ENCODE data around the gene SF3B2.
"Not testable (repeated sequence)": the region's sequence is repeated elsewhere in the genome, so short reads cannot be mapped to it uniquely, and the experiment has no call there.

The SF3B2 gene, protein sequence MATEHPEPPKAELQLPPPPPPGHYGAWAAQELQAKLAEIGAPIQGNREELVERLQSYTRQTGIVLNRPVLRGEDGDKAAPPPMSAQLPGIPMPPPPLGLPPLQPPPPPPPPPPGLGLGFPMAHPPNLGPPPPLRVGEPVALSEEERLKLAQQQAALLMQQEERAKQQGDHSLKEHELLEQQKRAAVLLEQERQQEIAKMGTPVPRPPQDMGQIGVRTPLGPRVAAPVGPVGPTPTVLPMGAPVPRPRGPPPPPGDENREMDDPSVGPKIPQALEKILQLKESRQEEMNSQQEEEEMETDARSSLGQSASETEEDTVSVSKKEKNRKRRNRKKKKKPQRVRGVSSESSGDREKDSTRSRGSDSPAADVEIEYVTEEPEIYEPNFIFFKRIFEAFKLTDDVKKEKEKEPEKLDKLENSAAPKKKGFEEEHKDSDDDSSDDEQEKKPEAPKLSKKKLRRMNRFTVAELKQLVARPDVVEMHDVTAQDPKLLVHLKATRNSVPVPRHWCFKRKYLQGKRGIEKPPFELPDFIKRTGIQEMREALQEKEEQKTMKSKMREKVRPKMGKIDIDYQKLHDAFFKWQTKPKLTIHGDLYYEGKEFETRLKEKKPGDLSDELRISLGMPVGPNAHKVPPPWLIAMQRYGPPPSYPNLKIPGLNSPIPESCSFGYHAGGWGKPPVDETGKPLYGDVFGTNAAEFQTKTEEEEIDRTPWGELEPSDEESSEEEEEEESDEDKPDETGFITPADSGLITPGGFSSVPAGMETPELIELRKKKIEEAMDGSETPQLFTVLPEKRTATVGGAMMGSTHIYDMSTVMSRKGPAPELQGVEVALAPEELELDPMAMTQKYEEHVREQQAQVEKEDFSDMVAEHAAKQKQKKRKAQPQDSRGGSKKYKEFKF

DNA sequence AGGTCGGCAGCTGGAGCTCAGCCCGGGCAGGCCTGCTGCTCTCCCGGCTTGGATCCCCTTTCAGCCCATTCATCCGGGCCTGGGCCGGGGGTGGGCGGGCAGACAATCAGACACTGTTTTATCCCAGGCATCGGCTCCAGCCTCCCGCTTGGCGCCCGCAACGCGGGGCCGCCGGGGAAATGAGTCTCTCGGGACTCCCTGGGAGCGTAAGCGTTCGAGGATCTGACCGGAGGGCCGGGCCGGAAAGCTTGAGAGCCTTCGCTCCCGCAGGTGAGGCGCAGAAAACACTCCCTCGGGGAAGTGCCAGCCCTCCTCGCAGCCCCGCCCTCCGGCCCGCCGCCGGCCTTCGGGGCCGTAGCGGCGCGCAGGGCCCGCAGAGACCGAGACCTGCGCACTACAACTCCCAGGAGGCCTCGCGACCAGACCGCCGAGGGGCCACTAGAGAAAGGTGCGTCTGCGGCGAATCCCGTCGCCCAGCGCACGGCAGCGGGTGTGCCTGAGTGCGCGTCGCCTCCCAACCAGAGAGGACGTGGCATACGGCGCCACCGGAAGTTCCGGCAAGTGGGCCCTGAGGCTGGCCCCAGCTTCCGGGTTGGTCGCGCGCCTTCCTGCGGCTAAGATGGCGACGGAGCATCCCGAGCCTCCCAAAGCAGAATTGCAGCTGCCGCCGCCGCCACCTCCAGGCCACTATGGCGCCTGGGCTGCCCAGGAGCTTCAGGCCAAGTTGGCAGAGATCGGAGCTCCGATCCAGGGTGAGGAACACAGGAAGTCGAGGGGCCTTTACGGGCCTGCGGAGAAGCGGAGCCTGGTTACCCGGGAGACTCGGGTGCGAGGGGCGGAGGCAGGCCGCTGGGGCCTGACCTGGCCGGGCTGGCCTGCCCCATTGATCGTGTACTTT is at the start of gene SF3B2:
Gene SF3B2 (plus strand): TSS at position 599 of the 898 bp plus-strand sequence. CDS start 21 bp downstream, at position 620.
- peak; percentile 91 to 97 (median 94) for DNase-seq (ENCODE audit: low read depth in 3 of 3)

DNA sequence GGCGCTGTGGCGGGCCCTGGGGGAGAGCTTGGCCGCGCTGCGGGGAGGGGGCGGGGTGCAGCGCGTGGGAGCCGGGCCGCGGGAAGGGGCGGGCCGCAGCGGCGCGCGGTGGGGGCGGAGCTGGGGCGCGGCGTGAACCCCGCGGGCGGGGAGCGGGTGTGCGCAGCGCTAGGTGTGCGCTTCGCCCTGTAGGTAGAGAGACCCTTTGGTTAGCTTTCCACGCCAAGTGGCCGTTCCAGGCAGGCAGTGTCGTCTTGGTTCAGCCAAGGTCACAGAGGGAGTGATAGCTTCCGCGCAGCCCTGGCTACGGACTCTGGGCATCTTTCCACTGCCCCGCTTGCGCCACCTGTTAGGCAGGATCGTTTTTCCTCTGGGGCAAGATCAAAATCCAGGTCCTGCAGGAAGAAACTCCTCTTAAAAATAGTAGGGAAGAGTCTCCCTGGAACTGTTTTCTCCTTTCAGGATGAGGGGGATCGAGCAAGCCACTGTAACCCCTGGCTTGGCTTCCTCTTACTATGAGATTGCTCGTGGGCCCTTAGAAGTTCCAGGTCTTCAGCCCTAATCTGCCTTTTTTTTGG is 49.4 kb upstream of the SF3B2 start:
- DNase-seq (ENCODE audit: low read depth in 3 of 3), result no peak

GRCh38 chr11:66003291-66003690 is 48.9 kb upstream of the SF3B2 start:
- DNase-seq (ENCODE audit: low read depth in 3 of 3), result no peak

- no peak for DNase-seq (ENCODE audit: low read depth in 3 of 3)
Measured at GRCh38 chr11:66004186-66004585, 48.0 kb upstream of the SF3B2 start.

- no peak for DNase-seq (ENCODE audit: low read depth in 3 of 3)
Measured at GRCh38 chr11:66006134-66006890, 45.9 kb upstream of the SF3B2 start.

- no peak for DNase-seq (ENCODE audit: low read depth in 3 of 3)
Measured at GRCh38 chr11:66006891-66007176, 45.3 kb upstream of the SF3B2 start.

- no peak for DNase-seq (ENCODE audit: low read depth in 3 of 3)
Measured at GRCh38 chr11:66007201-66007634, 44.9 kb upstream of the SF3B2 start.

GRCh38 chr11:66008095-66008467 is 44.1 kb upstream of the SF3B2 start:
- no peak for DNase-seq (ENCODE audit: low read depth in 3 of 3)

- no peak for DNase-seq (ENCODE audit: low read depth in 3 of 3)
Measured at GRCh38 chr11:66008468-66009101, 43.6 kb upstream of the SF3B2 start.

- not testable (repeated sequence) for DNase-seq (ENCODE audit: low read depth in 3 of 3)
Measured at GRCh38 chr11:66010036-66010435, 42.1 kb upstream of the SF3B2 start.

DNA sequence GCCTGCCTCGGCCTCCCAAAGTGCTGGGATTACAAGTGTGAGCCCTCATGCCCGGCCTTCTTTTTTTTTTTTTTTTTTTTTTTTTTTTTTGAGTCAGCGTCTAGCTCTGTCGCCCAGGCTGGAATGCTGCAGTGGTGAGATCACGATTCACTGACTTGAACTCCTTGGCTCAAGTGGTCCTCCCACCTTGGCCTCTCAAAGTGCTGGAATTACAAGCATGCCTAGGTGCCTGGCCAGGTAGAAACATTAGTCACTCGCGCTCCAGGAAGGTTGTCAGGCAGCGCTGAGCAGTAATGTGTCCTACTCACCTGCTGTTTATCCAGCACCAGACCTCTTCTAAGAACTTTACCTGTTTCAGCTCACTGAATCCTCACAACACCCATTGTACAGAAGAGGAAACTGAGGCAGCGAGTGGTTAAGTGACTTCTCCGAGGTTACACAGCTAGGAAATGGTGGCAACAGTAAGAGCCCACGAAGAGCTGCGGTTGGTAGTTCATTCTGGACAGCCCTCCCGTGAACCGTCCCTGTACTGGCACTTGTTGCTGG is 40.9 kb upstream of the SF3B2 start:
- DNase-seq (ENCODE audit: low read depth in 3 of 3), result no peak

GRCh38 chr11:66011785-66012303 is 40.3 kb upstream of the SF3B2 start, which contains the start of gene CST6:
CST6 (plus strand) TSS chr11:66012008; CDS start chr11:66012045, 37 bp downstream.
- DNase-seq (ENCODE audit: low read depth in 3 of 3), result no peak

GRCh38 chr11:66012371-66012945 is 39.7 kb upstream of the SF3B2 start:
- DNase-seq (ENCODE audit: low read depth in 3 of 3), result no peak

DNA sequence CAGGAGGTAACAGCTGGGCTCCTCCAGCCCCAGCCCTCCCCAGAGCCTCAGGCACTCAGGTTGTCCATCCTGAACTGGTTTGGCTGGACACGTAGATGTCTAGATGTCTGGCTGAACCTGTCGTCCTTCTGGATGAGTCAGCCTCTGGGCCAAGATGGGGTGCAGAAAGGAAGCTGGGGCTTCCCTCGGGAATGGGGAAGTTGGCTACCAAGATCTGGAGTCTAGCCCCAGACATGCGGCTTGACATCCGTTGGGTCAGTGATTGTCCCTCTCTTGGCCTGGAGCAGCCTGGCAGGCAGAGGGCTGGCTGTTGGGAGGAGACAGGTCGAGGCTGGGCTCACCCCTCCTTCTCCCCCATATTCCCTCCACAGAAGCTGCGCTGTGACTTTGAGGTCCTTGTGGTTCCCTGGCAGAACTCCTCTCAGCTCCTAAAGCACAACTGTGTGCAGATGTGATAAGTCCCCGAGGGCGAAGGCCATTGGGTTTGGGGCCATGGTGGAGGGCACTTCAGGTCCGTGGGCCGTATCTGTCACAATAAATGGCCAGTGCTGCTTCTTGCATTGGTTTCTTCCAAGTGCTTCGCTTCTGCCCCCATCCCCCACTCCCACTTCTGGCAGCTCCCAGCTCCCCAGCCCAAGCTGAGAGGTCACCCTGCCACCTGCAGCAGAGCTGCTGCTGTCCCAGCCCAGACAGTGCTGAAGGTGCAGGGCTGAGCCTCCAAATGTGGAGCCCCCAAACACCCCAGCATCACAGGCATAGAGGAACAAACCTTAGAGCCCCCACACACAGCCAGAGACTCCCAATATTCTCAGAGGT is 39.0 kb upstream of the SF3B2 start:
- DNase-seq (ENCODE audit: low read depth in 3 of 3), result no peak

DNA sequence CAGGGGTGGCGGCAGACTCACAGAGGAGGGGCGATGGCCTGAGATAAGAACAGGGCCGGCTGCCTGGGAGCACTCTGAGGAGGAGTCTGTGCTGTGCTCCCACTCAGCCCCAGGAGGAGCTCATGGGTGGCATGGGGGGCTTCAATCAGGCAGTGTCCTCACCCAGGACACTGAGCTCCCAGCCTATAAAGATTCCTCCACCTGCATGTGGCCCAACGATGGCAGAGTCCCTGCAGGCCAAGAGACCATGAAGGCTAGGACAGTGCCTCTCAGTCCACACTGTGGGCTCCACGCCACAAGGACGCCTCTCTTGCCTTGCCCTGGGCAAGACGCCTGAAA is 38.4 kb upstream of the SF3B2 start:
- DNase-seq (ENCODE audit: low read depth in 3 of 3), result no peak

- no peak for DNase-seq (ENCODE audit: low read depth in 3 of 3)
Measured at GRCh38 chr11:66014804-66015453, 37.2 kb upstream of the SF3B2 start.

DNA sequence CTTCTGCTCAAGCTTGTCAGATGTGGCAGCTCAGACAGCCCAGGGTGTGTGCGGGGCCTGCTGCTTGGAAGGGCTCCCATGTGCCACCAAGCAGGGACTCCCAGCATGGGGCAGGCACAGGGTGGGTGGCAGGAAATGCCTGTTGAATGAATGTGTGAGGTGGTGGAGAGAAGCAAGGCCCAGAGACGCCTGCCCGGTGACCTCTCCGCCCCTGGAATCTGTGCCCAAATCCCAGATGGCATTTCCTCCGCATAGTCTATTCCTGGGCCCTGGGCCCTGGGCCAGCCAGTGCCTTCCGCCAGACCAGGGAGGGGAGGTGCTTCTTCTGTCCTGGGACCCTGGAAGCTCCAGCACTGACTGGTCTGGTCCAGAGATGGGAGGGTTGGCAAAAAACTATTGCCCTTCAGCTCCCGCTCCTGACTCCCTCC is 36.7 kb upstream of the SF3B2 start:
- no peak for DNase-seq (ENCODE audit: low read depth in 3 of 3)

Data from stimulated activated CD4-positive, alpha-beta T cell treated with anti-CD3 and anti-CD28 coated beads, TNF-alpha, amount 100 ng/mL, for 24 hours (primary cell).